HG03575 (cell line): ENCODE results near the gene EVI2B.
"Not testable (repeated sequence)": the region's sequence is repeated elsewhere in the genome, so short reads cannot be mapped to it uniquely, and the experiment has no call there.

ENCODE experiments used
- ATAC-seq: cut with Tn5 transposase; IDR thresholded peaks from one replicate; pipeline ENCODE4 v1.9.1; 2021; ENCODE audit not compliant: unreplicated experiment, insufficient number of reproducible peaks, low FRiP score; ENCODE audit errors: extremely low read depth

The EVI2B gene

DNA sequence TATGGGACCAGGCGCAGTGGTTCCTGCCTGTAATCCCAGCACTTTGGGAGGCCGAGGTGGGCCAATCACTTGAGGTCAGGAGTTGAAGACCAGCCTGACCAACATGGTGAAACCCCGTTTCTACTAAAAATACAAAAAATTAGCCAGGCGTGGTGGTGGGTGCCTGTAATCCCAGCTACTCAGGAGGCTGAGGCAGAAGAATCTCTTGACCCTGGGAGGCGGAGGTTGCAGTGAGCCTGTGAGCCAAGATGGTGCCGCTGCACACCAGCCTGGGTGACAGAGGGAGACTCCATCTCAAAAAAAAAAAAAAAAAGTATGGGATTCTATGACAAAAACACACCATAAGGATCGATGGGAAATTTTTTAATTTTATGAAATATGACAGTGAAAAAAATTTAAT, 1.6 kb downstream of the EVI2B start:
- not testable (repeated sequence) for ATAC-seq

- no peak for ATAC-seq
Measured at GRCh38 chr17:31311526-31311925, 2.3 kb downstream of the EVI2B start.

- no peak for ATAC-seq
Measured at GRCh38 chr17:31310886-31311285, 3.0 kb downstream of the EVI2B start.

GRCh38 chr17:31310260-31310659, 3.6 kb downstream of the EVI2B start:
- ATAC-seq = no peak

DNA sequence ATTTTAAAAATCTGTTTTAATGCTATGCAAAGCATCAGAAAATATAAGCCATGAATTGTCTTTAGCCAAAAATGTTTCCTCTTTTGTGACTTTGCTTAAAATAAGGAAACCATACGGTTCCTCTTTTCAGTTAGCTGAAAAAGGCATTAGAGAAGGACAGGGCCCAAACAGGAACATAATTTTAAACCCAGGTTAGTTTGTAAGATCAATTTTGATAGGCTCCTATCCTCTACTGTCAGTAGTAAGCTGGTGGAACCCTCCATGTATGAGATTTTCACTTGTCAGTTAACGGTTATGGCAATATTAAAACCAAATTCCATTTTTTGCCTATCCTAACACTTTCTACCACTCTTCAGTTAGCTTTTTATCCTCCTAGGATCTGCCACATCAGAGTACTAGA, 4.3 kb downstream of the EVI2B start:
- no peak for ATAC-seq

GRCh38 chr17:31308372-31309334, 5.2 kb downstream of the EVI2B start:
- no peak for ATAC-seq

DNA sequence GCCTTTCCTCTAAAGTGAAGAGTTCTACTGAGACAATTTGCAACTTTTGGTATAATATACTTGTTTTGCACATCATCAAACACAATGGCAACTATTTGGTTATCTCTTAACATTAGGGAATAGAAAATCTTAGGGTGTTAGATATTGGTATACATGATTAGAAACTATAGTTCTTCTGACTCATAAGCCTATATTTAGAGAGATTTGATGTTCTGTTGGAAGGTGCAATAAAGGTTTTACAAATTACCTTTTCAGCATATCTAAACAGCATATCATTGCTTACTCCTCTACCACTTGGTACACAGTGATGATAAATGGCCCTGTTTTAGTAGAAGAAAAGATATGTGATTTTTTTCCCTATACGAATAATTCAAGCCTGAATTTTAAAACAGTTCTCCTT, 6.2 kb downstream of the EVI2B start:
- ATAC-seq = no peak

- ATAC-seq = no peak
Measured at GRCh38 chr17:31299624-31300023, 14.2 kb downstream of the EVI2B start.

DNA sequence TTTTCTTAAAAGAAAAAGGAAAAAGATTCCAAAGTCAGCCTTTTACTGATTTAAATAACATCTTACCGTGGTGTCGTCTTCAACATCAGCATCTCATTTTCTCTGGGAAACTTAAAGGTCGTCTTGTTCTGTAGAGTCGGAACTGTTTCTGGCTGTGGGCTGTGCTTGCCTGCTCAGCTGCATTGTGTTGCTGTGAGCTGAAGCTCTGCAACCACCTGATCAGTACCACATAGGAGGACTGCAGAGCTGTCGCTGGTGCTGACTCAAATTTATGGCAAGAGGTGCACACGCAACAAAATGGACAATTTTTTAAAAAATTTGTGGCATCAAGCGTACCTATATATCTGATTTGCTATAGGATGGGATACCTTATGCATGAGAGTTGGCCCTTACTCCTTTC, 16.8 kb downstream of the EVI2B start, which contains the start of gene OMG:
Gene OMG, minus strand, starts transcription at position 150 of the 400 bp plus-strand sequence. CDS start 908 bp downstream, outside the sequence.
- no peak for ATAC-seq

- no peak for ATAC-seq
Measured at GRCh38 chr17:31296142-31296541, 17.7 kb downstream of the EVI2B start.

GRCh38 chr17:31295489-31295871, 18.4 kb downstream of the EVI2B start:
- ATAC-seq = no peak

DNA sequence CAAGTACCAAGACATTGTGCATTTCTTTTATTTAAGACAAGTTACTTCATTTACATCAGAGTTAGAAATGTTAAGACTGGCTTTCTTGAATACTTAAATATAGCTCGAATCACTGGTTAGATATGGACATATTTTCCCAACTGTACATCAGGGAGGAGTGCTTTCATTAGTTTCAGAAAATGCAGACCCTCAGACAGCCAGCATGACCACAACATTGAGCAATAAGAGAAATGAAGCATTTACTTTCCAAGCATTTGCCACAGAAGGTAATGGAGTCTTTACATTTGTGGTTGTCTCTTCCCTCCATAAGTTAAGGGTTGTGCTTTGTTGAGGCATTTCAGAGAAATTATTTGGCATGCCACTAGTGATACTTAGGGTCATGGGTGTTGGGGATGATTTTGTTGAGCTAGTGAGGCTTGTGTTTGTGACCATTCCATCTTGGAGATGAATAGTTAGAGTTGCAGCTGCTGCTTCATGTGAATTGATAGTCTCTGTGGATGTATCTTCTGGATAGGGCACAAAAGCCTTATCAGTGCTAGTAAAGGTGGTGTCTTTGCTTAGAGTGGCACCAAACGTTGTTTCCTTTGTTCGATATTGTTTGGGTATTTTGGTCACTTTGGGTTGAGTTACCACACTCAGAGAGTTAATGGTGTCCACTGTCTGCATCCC, 18.9 kb downstream of the EVI2B start:
- ATAC-seq = no peak

DNA sequence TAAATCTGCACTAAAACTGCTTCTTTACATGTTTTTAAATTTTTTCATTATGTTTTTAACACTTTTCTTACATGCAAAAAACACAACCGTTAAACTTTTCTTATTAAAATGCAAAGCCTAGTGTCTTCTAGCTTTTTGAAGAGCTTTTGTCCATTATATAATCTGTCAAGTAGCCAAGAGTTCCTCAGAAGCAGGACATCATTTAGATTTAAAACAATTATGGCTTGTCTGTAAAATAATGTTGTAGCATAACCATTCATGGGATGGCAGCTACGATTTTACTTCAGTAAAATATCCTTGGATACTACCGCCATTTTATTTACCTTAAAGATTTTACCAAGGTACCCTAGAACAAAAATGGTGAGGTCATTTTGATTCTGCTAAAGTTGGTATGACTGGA, 19.6 kb downstream of the EVI2B start:
- ATAC-seq = no peak

DNA sequence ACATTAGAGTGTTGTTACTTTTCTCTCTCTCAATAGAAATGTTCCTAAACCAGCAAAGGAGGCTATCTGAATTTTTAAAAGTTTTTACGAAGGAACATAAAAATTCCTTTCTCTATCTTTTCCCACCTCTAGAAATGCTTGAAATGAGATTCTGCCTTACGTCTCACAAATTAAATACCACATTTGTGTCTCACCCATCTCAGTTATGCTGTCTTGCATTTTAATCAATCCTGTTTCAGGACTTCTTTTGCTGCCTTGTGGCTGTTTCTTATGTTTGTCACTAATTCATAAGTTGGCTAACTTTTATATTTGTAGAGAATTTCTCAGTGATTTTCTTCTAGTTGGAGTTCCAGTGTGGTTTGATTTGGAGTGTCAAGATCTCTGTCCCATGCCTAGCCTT, 20.3 kb downstream of the EVI2B start:
- no peak for ATAC-seq

GRCh38 chr17:31291820-31292219, 22.0 kb downstream of the EVI2B start:
- no peak for ATAC-seq

DNA sequence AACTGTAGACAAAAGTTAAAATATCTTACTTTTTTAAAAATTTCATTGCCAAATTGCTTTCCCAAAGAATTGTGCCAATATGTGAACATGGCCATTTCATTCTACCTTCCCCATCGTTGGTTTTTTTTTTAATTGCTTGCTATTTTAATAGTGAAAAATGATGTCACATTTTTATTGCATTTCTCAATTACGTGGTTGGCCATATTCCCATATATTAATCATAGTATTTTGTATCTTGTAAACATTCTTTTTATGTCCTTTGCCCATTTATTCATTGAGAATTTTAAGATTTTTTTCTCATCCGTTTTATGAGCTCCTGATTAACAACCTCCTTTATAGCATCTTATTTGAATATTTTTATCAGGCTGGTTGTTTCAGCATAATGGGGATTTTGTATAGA, 24.1 kb downstream of the EVI2B start:
- ATAC-seq = no peak

DNA sequence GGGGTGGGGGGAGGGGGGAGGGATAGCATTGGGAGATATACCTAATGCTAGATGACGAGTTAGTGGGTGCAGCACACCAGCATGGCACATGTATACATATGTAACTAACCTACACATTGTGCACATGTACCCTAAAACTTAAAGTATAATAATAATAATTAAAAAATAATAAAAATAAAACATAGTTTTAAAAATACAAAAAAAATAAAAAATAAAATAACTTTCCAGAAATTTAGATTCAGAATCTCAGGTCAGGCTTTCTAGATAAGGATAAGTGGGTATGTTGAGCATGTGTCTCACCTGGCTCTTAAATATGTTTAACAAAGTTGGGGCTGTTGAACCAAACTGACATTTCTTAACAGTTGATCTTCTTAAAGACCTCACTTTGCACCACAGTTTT, 25.9 kb downstream of the EVI2B start:
- not testable (repeated sequence) for ATAC-seq

- no peak for ATAC-seq
Measured at GRCh38 chr17:31286587-31286986, 27.3 kb downstream of the EVI2B start.

GRCh38 chr17:31283841-31284240, 30.0 kb downstream of the EVI2B start:
- ATAC-seq = no peak

DNA sequence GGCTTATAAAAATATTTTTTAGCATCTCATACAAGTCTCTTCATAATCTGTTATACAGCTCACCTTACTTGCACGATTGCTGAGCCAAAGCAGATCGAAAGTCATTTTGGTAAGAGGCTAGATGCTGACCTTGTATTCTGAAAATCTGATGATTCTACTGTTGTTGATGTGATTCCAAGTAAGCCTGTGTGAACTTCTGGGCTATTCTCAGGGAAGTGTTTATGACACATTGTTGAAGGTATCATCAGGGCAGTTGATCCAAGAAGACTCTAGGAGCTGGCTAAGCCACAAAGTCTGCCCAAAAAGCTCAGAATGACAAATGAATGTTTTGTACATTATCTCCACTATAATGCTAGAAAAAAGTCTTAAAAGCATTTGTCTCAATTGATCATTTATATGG, 32.8 kb downstream of the EVI2B start:
- no peak for ATAC-seq
